Bronchial epithelial cell (primary cell): ENCODE measurements around the gene IRX5. TPM values are rescaled to one million over a fixed set of nuclear protein-coding genes. Genes with fewer than 3 reads are reported as not detected.

ENCODE experiments used
- DNase-seq: peaks from one replicate; pipeline ENCODE4 v3.0.0-alpha.2; 2010; ENCODE audit warnings: low read depth
- FAIRE-seq: peaks from 2 replicates; lab custom pipeline; 2011; peaks lifted over from hg19 to GRCh38; lab: Jason Lieb, UNC
- H3K27me3 ChIP-seq: 2 replicates; pipeline ENCODE4 v1.5.1; 2011; ENCODE audit warnings: low read length; ENCODE audit not compliant: control insufficient read depth, insufficient read depth
- H3K36me3 ChIP-seq: 2 replicates; pipeline ENCODE4 v1.5.1; 2011; ENCODE audit warnings: low read length; ENCODE audit not compliant: control insufficient read depth, insufficient read depth
- H3K4me3 ChIP-seq: 2 replicates; pipeline ENCODE4 v1.5.1; 2011; ENCODE audit warnings: mild to moderate bottlenecking, low read depth, low read length, control low read depth
- total RNA-seq: library from RNA; depleted of rRNA; stranded (reverse); fragments of >200 nt; gene quantifications from 2 replicates; pipeline ENCODE4 v1.2.1, GENCODE V29; 2014
- TF ChIP-seq, protein P1 (sequence below): IDR thresholded peaks from 2 replicates; pipeline ENCODE4 v1.5.1; 2011; ENCODE audit warnings: mild to moderate bottlenecking, moderate library complexity, low read length, control low read depth, inconsistent platforms; ENCODE audit not compliant: insufficient read depth, severe bottlenecking

IRX5 gene
- total RNA-seq, 1 donor from 2014 or later: 6.3 TPM

DNA sequence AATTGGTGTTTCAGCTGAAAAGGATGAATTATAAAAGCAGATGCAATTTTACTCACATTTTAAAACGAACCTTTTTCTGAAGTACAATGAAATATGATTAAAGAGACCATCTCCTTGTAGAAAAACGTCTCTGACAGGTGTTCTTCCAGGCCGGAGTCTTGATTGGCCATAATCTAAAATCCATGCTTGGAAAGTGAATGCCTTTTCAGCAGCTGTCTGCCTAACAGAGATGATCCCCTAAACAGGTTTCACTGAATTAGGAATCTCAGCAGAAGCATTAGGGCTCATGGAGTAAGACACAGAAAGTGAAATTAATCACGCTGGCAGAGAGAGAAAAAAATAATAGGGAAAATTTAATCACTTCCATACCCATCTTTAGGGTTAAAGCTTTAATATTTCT is 39.3 kb upstream of the IRX5 start:
- Histone ChIP-seq H3K4me3 (no peak overlapping the region), H3K27me3 (no peaks in the 10 kb centered on the region), H3K36me3 (no peaks in the 10 kb centered on the region)
- FAIRE-seq (no peak), DNase-seq (no peak)
- TF ChIP-seq, protein P1, sequence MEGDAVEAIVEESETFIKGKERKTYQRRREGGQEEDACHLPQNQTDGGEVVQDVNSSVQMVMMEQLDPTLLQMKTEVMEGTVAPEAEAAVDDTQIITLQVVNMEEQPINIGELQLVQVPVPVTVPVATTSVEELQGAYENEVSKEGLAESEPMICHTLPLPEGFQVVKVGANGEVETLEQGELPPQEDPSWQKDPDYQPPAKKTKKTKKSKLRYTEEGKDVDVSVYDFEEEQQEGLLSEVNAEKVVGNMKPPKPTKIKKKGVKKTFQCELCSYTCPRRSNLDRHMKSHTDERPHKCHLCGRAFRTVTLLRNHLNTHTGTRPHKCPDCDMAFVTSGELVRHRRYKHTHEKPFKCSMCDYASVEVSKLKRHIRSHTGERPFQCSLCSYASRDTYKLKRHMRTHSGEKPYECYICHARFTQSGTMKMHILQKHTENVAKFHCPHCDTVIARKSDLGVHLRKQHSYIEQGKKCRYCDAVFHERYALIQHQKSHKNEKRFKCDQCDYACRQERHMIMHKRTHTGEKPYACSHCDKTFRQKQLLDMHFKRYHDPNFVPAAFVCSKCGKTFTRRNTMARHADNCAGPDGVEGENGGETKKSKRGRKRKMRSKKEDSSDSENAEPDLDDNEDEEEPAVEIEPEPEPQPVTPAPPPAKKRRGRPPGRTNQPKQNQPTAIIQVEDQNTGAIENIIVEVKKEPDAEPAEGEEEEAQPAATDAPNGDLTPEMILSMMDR: no peak

DNA sequence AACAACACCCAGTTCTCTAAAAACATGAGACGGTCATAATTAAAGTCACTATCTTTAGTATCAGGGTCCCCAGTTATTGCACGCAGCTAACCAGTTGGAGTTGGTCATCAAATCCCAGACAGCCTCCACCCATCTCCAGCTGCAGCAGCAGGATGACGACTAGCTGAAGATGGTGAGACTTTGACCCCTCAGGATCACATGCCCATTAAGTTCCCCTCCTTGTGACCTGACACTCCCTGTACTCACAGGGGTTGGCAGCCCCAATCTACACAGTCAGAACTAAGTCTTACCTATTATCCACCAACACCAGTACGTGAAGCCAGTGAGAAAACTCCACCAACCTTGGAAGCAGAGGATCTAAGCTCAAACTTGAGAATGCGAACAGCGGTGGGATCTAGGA is 37.7 kb upstream of the IRX5 start:
- no peak for FAIRE-seq
- Histone ChIP-seq H3K27me3 (no peaks in the 10 kb centered on the region), H3K4me3 (no peak overlapping the region), H3K36me3 (no peaks in the 10 kb centered on the region)
- TF ChIP-seq, protein P1: no peak
- no peak for DNase-seq

DNA sequence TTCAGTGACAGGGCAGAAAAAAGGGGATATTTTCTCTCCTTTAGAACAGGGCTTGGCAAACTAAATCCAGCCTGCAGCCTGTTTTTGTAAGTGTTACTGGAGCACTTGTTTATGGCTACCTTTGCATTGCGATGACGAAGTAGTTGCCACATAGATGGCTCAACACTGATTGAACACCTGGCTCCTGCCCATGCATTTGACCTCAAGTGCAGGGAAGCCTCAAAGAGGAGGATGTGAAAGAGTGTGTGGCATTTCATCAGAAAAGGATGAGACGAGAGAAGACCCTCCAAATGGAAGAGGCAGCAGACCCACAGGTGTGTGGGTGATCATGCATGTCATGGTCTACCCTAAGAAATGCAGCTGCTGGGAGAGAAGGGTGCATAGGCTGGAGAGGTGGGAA is 32.7 kb upstream of the IRX5 start:
- no peak for DNase-seq
- FAIRE-seq: no peak
- Histone ChIP-seq H3K4me3 (no peak overlapping the region), H3K27me3 (no peaks in the 10 kb centered on the region), H3K36me3 (no peaks in the 10 kb centered on the region)
- TF ChIP-seq, protein P1: no peak

DNA sequence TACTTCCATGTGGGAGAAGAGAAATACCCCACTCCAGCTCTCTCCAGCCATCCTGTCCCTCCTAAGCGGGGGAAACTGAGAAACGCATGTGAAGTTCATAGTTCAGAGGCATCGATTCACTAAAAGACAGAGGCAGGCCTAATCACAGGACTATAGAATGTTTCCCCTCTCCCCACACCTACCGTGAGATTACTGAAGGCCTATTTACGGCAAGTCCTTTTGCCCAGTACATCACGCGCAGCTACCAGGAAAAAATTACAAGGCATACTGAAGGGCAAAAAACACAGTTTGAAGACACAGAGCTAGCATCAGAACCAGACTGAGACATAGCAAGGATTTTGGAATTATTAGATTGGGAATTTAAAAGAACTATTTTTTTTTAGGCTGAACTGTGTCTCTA is 29.1 kb upstream of the IRX5 start:
- no peak overlapping the region for H3K4me3 ChIP-seq
- no peak for DNase-seq
- TF ChIP-seq, protein P1: no peak
- FAIRE-seq: no peak
- no peaks in the 10 kb centered on the region for H3K36me3 ChIP-seq
- no peaks in the 10 kb centered on the region for H3K27me3 ChIP-seq

DNA sequence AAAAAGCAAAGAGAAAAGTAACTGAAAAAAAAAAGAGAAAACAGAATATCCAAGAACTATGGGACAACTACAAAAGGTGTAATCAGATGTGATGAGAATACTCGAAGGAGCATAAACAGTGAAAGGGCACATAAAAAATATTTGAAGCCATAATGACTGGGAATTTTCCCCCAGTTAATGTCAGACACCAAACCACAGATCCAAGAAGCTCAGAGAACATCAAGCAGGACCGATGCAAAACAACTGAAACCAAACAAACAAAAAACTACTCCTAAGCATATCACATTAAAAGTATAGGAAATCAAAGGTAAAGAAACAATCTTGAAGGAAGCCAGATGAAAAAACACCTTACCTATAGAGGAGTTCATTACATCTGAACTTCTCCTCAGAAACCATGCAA is 27.6 kb upstream of the IRX5 start:
- FAIRE-seq: no peak
- no peak overlapping the region for H3K4me3 ChIP-seq
- TF ChIP-seq, protein P1: no peak
- DNase-seq: no peak
- no peaks in the 10 kb centered on the region for H3K36me3 ChIP-seq
- H3K27me3 ChIP-seq: no peaks in the 10 kb centered on the region

DNA sequence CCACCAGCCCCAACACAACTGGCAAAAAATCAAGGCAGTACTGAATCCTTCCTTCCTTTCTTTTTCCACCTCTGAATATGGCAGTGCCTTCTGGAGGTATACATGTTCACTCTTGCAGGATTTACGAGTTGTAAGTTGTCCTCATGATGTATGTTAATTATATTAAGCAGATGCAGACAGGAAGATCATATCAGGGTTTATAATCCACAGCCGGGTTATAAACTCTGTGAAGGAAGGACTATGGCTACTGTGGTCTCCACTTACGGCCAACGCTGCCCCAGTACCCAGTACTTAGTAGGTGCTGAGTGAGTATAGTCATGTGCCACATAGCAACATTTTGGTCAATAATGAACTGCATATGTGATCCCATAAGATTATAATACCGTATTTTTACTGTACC is 19.6 kb upstream of the IRX5 start:
- TF ChIP-seq, protein P1: no peak
- DNase-seq: no peak
- Histone ChIP-seq H3K4me3 (no peak overlapping the region), H3K36me3 (no peaks in the 10 kb centered on the region), H3K27me3 (no peaks in the 10 kb centered on the region)
- no peak for FAIRE-seq
